Measurements from ENCODE around the gene HPCAL4. TPM values are rescaled to one million over a fixed set of nuclear protein-coding genes. Genes with fewer than 3 reads are reported as not detected.

HPCAL4 gene
- total RNA-seq: 1 to 10 TPM in 1 of 2 donors, under 1 TPM in 1; 0.66 to 9.1 TPM

- ATAC-seq (peak; percentile 99), DNase-seq (peak; percentile 96 to 98 (median 98))
- H3K36me3 ChIP-seq (replicated peaks in 1 of 2; ENCODE audit: insufficient read depth in 1 of 2, low read depth in 2 of 2): no peaks in the 10 kb centered on the region
- H3K4me1 ChIP-seq: peaks cover 29% of the 10 kb centered on the region
- no peak within 1 kb of the TSS for H3K4me3 ChIP-seq
- no peak within 1 kb of the TSS for H3K27ac ChIP-seq
- H3K9me3 ChIP-seq: no peaks in the 10 kb centered on the region
- 0 to 3% methylated on average over 9 to 47 of the region's 47 CpGs for whole genome bisulfite sequencing, 2 donors
- intact Hi-C loops (cut with DNase I): no loop called here
- peak; percentile 7 to 68 (median 60) for TF ChIP-seq POLR2A (IDR thresholded peaks at IDR 0.05)
- TF ChIP-seq, protein P1, sequence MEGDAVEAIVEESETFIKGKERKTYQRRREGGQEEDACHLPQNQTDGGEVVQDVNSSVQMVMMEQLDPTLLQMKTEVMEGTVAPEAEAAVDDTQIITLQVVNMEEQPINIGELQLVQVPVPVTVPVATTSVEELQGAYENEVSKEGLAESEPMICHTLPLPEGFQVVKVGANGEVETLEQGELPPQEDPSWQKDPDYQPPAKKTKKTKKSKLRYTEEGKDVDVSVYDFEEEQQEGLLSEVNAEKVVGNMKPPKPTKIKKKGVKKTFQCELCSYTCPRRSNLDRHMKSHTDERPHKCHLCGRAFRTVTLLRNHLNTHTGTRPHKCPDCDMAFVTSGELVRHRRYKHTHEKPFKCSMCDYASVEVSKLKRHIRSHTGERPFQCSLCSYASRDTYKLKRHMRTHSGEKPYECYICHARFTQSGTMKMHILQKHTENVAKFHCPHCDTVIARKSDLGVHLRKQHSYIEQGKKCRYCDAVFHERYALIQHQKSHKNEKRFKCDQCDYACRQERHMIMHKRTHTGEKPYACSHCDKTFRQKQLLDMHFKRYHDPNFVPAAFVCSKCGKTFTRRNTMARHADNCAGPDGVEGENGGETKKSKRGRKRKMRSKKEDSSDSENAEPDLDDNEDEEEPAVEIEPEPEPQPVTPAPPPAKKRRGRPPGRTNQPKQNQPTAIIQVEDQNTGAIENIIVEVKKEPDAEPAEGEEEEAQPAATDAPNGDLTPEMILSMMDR (IDR thresholded peaks at IDR 0.05): no peak
- H3K27me3 ChIP-seq: no peaks in the 10 kb centered on the region
Observed at GRCh38 chr1:39691383-39692151, at the start of gene HPCAL4. HPCAL4 (minus strand) TSS chr1:39691433; CDS start chr1:39684603, 6,830 bp downstream.

DNA sequence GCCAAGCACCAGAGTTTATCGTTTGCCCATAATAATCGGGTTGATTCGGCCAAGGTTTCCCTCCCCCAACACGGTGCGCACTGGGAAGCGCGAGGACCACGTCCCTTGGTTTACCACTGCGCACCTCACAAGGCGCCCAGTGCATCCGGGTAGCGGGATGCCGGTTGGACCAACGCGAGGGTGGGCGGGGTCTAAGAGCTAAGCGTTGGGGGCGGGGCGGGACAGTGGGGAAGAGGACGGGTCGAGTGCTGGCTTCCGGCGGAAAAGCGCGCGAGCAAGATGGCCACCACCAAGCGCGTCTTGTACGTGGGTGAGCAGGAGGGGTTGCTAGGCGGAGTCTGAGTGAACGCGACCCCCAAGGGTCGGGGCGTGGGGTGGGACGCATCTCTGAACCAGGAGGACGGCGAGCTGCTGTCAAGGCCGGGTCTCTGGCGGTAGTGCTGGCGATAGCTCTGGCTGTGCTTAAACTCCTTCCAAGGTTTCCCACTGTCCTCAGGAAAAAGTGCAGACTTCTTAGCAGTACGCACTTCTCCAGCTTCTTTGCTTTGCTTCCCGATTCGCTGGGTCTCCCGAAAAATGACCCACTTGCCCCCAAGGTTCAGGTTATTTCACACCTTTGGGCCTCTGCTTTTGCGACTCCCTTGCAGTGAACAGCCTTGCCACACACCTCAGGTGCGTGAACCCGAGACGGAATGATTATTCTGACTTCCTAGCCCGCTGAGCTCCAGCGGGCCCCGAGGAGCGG, 47.6 kb upstream of the HPCAL4 start, which contains the start of gene PPIE:
TSS of gene PPIE (plus strand) at position 261 of the 745 bp plus-strand sequence. CDS start at position 280, 19 bp downstream.
- WGBS, 2 donors: 0 to 1% methylated on average over 24 to 52 of the region's 52 CpGs
- Histone ChIP-seq H3K4me3 (peak within 1 kb of the TSS; percentile 78 to 85), H3K9me3 (no peaks in the 10 kb centered on the region), H3K36me3 (replicated peaks in 1 of 2; ENCODE audit: insufficient read depth in 1 of 2, low read depth in 2 of 2) (peaks cover 8 to 12% of the 10 kb centered on the region in 2 donors), H3K4me1 (peaks cover 35% of the 10 kb centered on the region), H3K27ac (peak within 1 kb of the TSS; percentile 56 to 78 (median 68)), H3K27me3 (no peaks in the 10 kb centered on the region)
- peak; percentile 94 to 98 (median 96) for DNase-seq
- peak; percentile 98 for ATAC-seq
- TF ChIP-seq POLR2A (IDR thresholded peaks at IDR 0.05): peak; percentile 30 to 78 (median 73)
- TF ChIP-seq, protein P1 (IDR thresholded peaks at IDR 0.05): no peak
- intact Hi-C loops (cut with DNase I): no loop called here

- TF ChIP-seq, protein P1 (IDR thresholded peaks at IDR 0.05): no peak
- TF ChIP-seq POLR2A (IDR thresholded peaks at IDR 0.05): no peak
- intact Hi-C loops (cut with DNase I): no loop called here
- no peaks in the 10 kb centered on the region for H3K27me3 ChIP-seq
- no peak for DNase-seq
- H3K9me3 ChIP-seq: no peaks in the 10 kb centered on the region
- H3K27ac ChIP-seq: no peak overlapping the region
- no peak overlapping the region for H3K4me3 ChIP-seq
- H3K36me3 ChIP-seq (replicated peaks in 1 of 2; ENCODE audit: insufficient read depth in 1 of 2, low read depth in 2 of 2): peaks cover 7 to 8% of the 10 kb centered on the region in 2 donors
- no peak for ATAC-seq
- peaks cover 41% of the 10 kb centered on the region for H3K4me1 ChIP-seq
- WGBS, 2 donors: 79 to 85% methylated on average over 9 of the region's 9 CpGs
Observed at GRCh38 chr1:39737546-39738169, 46.4 kb upstream of the HPCAL4 start.

- no peak overlapping the region for H3K4me3 ChIP-seq
- H3K27ac ChIP-seq: no peak overlapping the region
- no peak for DNase-seq
- H3K4me1 ChIP-seq: peaks cover 45% of the 10 kb centered on the region
- no peaks in the 10 kb centered on the region for H3K36me3 ChIP-seq (replicated peaks in 1 of 2; ENCODE audit: insufficient read depth in 1 of 2, low read depth in 2 of 2)
- 73 to 80% methylated on average over 3 of the region's 3 CpGs for WGBS, 2 donors
- intact Hi-C loops (cut with DNase I): no loop called here
- no peak for TF ChIP-seq POLR2A (IDR thresholded peaks at IDR 0.05)
- TF ChIP-seq, protein P1 (IDR thresholded peaks at IDR 0.05): no peak
- no peak for ATAC-seq
- no peaks in the 10 kb centered on the region for H3K27me3 ChIP-seq
- no peaks in the 10 kb centered on the region for H3K9me3 ChIP-seq
Observed at GRCh38 chr1:39735731-39736130, 44.5 kb upstream of the HPCAL4 start.

All from body of pancreas (tissue), 4 donors.